Effector memory CD8-positive, alpha-beta T cell (primary cell): ENCODE measurements around the gene KRT16.
"Not testable (repeated sequence)": the region's sequence is repeated elsewhere in the genome, so short reads cannot be mapped to it uniquely, and the experiment has no call there.

Experiments
- ATAC-seq: fragments of 150-1000 bp; cut with Tn5 transposase; replicated peaks from 2 replicates; pipeline ENCODE4 v1.10.0; 2021; ENCODE audit warnings: mild to moderate bottlenecking, moderate library complexity
- DNase-seq, 3 experiments: peaks; one replicate each; pipeline ENCODE4 v3.0.0; 2021
- H3K27ac Mint-ChIP-seq, 2 donors: one replicate each; pipeline ENCODE4 v1.8.0; 2022; ENCODE audit warnings: mild to moderate bottlenecking in 2 of 2, mixed read lengths in 2 of 2, moderate library complexity in 2 of 2
- H3K27me3 Mint-ChIP-seq, 2 donors: one replicate each; pipeline ENCODE4 v1.8.0; 2022; ENCODE audit warnings: mixed read lengths in 2 of 2
- H3K36me3 Mint-ChIP-seq: one replicate; pipeline ENCODE4 v1.8.0; 2022; ENCODE audit warnings: mild to moderate bottlenecking, moderate library complexity, mixed read lengths; ENCODE audit not compliant: insufficient read depth
- H3K4me1 Mint-ChIP-seq, 2 donors: one replicate each; pipeline ENCODE4 v1.8.0; 2022; ENCODE audit warnings: low read depth in 2 of 2, mixed read lengths in 2 of 2
- H3K4me3 Mint-ChIP-seq, 2 donors: one replicate each; pipeline ENCODE4 v1.8.0; 2022; ENCODE audit warnings: mild to moderate bottlenecking in 2 of 2, mixed read lengths in 2 of 2, moderate library complexity in 2 of 2
- H3K9me3 Mint-ChIP-seq, 2 donors: one replicate each; pipeline ENCODE4 v1.8.0; 2022; ENCODE audit warnings: mixed read lengths in 2 of 2

The KRT16 gene

DNA sequence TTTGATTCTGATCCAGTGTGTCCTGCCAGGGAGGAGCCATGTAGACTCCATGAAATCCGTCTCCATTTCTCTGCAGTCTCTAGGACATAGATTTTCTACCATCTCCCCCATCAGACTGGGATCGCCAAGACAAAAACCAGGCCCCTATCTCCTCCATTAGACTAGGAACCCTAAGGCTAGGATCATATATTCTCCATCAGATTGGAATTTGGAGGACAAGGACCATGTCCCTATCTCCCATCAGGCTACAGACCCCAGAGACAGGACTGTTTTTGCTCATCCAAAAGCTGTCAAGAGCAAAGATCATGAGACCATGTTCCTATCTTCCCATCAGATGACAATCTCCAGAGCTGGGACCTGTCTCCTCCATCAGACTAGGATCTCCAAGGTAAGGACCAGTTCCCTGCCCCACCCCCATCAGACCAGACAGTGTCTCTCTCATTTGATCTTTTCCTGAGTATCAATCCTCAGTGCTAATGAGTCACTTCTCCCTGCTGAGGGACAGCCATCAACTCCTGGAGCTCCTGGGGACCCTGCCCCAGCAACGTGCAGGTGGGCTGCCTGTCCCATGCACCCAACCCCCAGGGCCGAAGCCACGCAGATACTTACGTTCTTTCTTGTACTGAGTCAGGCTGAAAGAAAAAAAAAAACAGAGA is 7.5 kb upstream of the KRT16 start:
- not testable (repeated sequence) for H3K9me3 Mint-ChIP-seq, H3K4me1 Mint-ChIP-seq, H3K27ac Mint-ChIP-seq

DNA sequence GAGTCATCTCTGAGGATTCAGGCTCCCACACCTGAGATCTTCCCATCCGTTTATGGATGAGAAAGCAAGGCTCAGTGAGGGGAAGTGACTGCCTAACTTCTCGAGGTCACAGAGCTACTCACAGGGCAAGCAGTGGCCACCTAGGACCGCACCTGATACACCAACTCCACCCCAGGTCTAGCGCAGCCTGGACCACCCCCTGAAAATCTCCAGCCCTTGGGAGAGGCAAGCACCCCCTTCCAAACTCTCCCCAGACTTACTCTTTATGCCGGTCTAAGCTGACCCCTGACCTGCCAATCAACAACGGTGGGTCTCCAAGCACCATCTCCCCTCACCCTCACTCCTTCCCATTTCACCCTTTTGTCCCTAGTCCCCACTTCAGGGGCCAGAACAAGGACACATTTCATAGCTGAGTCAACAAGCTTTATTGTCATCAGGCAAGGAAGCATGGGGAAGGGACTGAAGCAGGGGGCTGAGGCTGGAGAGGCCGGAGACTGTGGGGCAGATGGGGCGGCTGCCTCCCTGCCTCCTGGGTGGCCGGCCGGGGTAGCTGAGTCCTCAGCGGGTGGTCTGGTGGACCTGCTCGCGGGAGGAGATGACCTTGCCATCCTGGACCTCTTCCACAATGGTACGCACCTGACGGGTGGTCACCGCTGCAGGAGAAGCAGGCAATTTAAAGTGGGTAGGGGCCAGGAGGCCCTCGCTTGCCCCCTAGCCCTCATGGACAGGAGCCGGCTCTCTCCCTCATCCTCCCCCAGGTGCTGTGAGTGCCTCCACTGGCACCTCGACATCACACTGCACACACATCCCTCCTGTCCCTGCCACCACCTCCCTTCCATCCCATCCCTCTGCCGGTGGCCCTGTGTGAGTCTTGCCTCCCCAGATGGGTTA is 6.7 kb upstream of the KRT16 start:
- no peaks in the 10 kb centered on the region for H3K36me3 Mint-ChIP-seq
- H3K4me3 Mint-ChIP-seq, result no peak overlapping the region
- no peaks in the 10 kb centered on the region for H3K4me1 Mint-ChIP-seq
- no peak for DNase-seq
- H3K27me3 Mint-ChIP-seq, result peaks cover 13 to 98% of the 10 kb centered on the region in 2 donors
- H3K27ac Mint-ChIP-seq, result no peak overlapping the region
- no peaks in the 10 kb centered on the region for H3K9me3 Mint-ChIP-seq
- no peak for ATAC-seq

More for the DNA sequence above, 7.5 kb upstream of the KRT16 start:
- not testable (repeated sequence) for H3K4me3 Mint-ChIP-seq, ATAC-seq, DNase-seq, H3K36me3 Mint-ChIP-seq
- peaks cover 9 to 98% of the 10 kb centered on the region in 2 donors for H3K27me3 Mint-ChIP-seq

DNA sequence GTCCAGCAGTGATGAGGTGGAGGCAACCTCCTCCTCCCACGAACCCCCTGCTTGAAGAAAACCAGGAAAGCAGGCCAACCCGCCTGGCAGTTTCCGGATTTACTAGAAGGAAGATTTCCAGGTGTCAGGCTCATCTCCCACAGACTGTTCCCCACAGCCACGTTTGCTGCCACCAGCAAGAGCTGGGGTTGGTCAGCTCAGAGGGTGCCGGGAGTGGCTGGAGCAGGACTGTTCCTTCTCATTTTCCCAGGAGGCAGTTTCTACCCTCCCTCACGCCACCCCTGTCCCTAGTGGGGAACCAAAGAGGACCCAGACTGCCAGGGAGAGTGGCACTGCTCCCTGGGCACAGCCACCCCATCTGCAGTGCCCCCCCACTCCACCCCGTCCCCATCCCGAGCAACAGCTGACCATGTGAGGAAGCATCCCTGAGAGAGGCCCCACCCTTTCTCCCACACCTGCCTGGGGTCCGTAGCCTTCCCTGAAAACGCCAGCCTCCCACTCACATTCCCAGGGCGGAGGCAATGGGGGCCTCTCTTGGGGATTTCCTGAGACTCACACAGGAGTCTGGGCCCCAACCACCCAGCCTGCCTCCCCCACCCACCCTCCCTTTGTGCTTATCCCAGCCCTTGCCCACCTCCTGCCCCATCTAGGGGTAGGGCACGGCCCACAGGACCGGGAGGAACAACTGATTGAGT is 5.9 kb upstream of the KRT16 start:
- no peak overlapping the region for H3K27ac Mint-ChIP-seq
- ATAC-seq, result no peak
- no peaks in the 10 kb centered on the region for H3K36me3 Mint-ChIP-seq
- peaks cover 18 to 99% of the 10 kb centered on the region in 2 donors for H3K27me3 Mint-ChIP-seq
- no peaks in the 10 kb centered on the region for H3K4me1 Mint-ChIP-seq
- H3K4me3 Mint-ChIP-seq, result no peak overlapping the region
- no peak for DNase-seq
- H3K9me3 Mint-ChIP-seq, result no peaks in the 10 kb centered on the region

DNA sequence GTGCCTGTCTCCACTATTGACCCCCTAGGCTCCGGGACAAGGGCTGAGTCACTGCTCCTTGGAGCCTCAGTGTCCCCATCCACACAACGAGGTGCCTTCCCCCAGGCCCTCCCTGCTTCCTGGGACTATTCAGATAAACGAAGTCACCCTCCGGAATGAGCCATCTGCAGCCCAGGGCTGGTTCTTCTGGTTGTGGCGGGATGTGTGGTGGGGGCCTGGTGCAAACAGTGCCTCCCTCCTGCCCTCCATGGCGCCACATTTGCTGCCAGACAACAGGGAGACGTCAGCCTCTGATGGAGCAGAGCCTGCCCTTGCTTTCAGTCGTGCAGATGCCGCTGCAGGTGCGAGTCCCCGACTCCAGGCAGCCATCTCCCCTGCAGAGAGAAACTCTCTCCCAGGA is 5.1 kb upstream of the KRT16 start:
- Mint-ChIP-seq H3K4me3 (no peak overlapping the region), H3K27me3 (peaks cover 22 to 99% of the 10 kb centered on the region in 2 donors), H3K9me3 (no peaks in the 10 kb centered on the region), H3K36me3 (no peaks in the 10 kb centered on the region), H3K27ac (no peak overlapping the region), H3K4me1 (no peaks in the 10 kb centered on the region)
- DNase-seq, result no peak
- ATAC-seq, result no peak

DNA sequence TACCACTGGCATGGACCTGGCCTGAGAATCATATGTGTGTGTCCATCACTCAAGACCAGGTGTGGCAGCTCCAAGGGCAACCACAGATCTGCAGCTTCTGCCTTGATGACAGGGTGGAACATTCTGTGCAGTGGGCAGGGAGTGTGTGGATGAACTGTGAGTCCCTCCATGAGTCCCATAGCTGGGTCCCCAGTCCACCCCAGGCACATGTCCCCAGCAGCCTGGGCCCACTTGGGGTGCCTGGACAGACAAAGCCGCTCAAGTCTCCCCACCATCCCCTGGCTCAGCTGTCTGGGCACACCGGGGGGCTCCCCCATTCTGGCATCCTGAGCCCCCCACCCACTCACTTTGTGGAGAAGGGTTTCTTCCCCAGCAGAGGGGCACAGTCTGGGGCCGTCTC is 4.6 kb upstream of the KRT16 start:
- Mint-ChIP-seq H3K27me3 (peaks cover 22 to 99% of the 10 kb centered on the region in 2 donors), H3K36me3 (no peaks in the 10 kb centered on the region), H3K9me3 (no peaks in the 10 kb centered on the region), H3K27ac (no peak overlapping the region), H3K4me3 (no peak overlapping the region), H3K4me1 (no peaks in the 10 kb centered on the region)
- no peak for ATAC-seq
- DNase-seq, result no peak

DNA sequence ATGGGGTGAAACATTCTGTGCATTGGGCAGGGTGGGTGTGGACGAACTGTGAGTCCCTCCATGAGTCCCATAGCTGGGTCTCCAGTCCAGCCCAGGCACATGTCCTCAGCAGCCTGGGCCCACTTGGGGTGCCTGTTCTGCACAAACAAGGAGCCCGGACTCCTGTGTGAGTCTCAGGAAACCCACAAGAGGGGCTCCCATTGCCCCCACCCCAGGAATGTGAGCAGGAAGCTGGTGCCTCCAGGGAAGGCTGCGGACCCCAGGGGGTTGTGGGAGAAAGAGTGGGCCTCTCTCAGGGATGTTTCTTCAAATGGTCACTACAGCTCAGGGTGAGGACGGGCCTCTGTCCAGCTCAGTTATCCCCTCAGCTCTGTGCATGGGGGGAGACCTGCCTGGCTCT is 3.9 kb upstream of the KRT16 start:
- not testable (repeated sequence) for H3K27ac Mint-ChIP-seq, ATAC-seq, H3K4me3 Mint-ChIP-seq, H3K9me3 Mint-ChIP-seq, DNase-seq, H3K4me1 Mint-ChIP-seq, H3K36me3 Mint-ChIP-seq
- H3K27me3 Mint-ChIP-seq, result peaks cover 22 to 99% of the 10 kb centered on the region in 2 donors

DNA sequence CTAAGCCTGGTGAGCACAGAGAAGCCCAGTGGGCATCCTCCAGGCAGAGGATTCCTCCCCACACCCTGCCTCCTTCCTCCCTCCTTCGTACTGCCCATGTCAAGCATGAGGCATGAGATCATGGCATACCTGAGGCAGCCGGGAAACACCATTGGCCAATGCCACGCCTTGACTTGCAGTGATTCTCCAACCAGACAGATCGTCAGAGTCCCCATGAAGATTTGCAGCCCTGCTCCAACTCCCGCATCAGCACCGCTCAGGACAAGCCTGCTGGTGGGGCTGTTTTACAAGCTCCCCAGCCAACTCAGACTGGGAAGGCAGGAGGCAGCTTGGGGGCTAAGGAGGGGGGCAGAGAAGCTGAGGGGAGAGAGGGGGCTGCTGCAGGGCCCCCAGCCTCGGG is 2.9 kb upstream of the KRT16 start:
- Mint-ChIP-seq H3K4me3 (no peak overlapping the region), H3K27me3 (peaks cover 27 to 99% of the 10 kb centered on the region in 2 donors), H3K9me3 (no peaks in the 10 kb centered on the region), H3K27ac (no peak overlapping the region), H3K36me3 (no peaks in the 10 kb centered on the region), H3K4me1 (no peaks in the 10 kb centered on the region)
- DNase-seq (no peak), ATAC-seq (no peak)

DNA sequence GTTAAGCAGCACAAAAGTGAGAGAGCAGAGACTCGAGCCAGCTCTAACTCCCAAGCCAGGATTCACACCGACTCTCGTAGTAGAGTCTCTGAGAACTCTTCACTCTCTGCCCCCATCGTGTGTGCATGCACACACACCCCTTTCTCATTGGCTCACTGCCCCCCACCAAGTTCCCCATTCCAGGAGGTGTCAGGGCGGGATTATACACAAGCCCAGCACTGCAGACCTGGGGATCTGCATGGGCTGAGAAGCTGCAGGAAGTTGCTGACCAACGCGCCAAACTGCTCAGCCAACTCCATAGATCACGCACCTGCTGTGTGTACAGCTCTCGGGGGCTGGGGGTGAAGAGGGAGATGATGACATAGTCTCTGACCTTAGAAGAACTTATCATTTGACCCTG is 2.2 kb upstream of the KRT16 start:
- not testable (repeated sequence) for H3K27ac Mint-ChIP-seq

DNA sequence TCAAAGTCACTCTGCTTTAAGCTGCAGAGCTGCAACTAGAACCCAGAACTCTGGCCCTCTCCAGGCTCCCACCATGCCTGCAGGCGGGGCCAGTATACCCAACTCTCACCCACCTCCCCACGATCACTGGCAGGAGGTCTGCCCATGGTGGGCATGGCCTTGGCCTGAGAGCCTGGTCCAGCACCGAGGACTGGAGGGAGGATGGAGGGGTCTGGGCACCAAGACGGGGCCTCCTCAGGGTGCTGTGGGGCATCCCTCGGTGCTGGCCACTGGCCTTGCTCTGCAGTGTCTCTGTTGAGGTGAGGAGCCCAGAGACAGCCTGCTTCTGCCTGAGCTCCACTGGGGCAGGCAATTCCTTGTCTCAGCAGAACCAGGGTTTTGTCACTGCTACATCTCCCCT is 1.5 kb upstream of the KRT16 start:
- Mint-ChIP-seq H3K36me3 (no peaks in the 10 kb centered on the region), H3K9me3 (no peaks in the 10 kb centered on the region), H3K4me3 (no peak overlapping the region), H3K27me3 (peaks cover 33 to 97% of the 10 kb centered on the region in 2 donors), H3K4me1 (no peaks in the 10 kb centered on the region), H3K27ac (no peak overlapping the region)
- no peak for DNase-seq
- no peak for ATAC-seq

More for the DNA sequence above, 2.2 kb upstream of the KRT16 start:
- H3K4me3 Mint-ChIP-seq, H3K9me3 Mint-ChIP-seq, H3K4me1 Mint-ChIP-seq, DNase-seq, H3K36me3 Mint-ChIP-seq, ATAC-seq: not testable (repeated sequence)
- peaks cover 30 to 99% of the 10 kb centered on the region in 2 donors for H3K27me3 Mint-ChIP-seq

DNA sequence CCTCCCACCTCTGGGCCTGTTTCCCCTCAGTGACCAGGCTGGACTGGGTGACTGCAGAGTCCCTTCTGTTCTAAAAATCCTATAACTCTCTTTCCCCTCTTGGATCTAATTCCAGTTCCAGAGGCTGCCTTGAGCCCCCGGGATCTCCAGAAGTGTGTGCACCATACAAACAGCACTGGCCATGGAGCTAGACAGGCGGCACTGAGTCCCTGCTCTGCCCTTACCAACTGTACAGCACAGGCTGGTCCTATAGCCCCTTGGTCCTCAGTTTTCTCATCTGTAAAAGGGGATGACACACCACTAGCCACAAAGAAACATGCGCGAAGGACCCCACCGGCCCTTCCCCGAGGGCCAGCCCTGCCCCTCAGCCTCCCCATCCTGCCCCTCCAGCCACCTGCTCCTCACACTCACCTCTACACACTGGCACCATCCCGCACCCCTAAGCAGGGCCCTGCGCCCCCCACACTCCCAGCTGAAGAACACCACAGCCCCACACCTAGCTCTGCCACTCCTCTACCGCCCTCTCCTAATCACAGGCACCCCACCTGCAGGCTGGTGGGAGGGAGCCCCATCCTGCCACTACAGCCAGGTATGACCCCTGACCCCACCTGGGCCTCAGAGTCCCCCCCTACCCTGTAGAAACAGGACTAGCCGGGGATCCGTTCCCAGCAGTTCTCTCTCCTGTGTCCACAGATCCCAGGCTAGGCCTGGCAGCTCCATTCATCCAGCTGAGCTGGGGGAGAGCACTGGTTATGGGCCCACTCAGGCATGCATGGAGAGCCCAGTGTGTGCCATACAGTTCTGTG is 913 bp upstream of the KRT16 start:
- ATAC-seq (no peak), DNase-seq (no peak)
- no peak overlapping the region for H3K4me3 Mint-ChIP-seq
- no peak overlapping the region for H3K27ac Mint-ChIP-seq
- no peaks in the 10 kb centered on the region for H3K4me1 Mint-ChIP-seq
- H3K36me3 Mint-ChIP-seq, result no peaks in the 10 kb centered on the region
- H3K27me3 Mint-ChIP-seq, result peaks cover 39 to 91% of the 10 kb centered on the region in 2 donors
- no peaks in the 10 kb centered on the region for H3K9me3 Mint-ChIP-seq

DNA sequence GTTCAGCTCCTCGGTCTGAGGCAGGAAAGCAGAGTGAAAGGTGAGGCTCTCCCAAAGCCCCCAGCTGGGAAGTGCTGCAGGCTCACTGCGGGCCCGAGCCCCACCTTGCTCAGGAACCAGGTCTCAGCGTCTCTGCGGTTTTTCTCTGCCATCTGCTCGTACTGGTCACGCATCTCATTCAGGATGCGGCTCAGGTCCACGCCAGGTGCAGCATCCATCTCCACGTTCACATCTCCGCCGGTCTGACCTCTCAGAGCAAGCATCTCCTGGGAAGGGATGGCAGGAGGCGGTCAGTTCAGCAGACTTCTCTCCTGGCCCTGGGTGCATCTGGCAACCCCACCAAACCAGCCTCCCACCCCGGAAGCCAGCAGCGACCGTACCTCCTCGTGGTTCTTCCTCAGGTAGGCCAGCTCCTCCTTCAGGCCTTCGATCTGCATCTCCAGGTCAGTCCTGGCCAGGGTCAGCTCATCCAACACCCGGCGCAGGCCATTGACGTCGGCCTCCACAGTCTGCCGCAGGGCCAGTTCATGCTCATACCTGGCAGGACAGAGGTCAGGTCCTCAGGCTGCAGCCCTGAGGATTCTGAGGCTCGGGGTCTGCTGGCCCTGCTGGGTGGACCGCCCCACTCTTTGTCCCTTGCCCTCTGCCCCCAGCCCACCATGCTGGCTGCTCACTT is 1.5 kb downstream of the KRT16 start:
- H3K4me3 Mint-ChIP-seq, result no peak overlapping the region
- peaks cover 9 to 18% of the 10 kb centered on the region in 2 donors for H3K9me3 Mint-ChIP-seq
- H3K27me3 Mint-ChIP-seq, result peaks cover 53 to 87% of the 10 kb centered on the region in 2 donors
- ATAC-seq, result no peak
- DNase-seq, result no peak
- H3K36me3 Mint-ChIP-seq, result no peaks in the 10 kb centered on the region
- no peak overlapping the region for H3K27ac Mint-ChIP-seq
- no peaks in the 10 kb centered on the region for H3K4me1 Mint-ChIP-seq

DNA sequence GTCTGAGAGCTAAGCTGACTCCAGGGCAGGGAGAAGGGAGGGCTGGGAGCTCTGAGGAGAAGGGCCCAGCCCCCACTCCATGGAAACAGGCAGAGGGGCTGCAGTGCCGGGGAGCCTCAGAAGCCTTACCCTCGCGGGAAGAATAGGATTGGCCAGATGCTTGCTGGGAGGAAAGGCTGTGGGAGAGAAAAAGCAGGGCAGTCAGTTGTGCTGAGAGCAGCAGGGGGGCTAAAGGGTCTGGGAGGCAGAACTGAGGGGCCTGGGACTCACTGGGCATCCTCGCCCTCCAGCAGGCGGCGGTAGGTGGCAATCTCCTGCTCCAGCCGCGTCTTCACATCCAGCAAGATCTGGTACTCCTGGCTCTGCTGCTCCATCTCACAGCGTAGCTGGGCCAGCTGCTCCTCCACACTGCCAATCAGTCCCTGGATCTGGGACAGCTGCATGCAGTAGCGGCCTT is 2.5 kb downstream of the KRT16 start:
- H3K4me3 Mint-ChIP-seq, ATAC-seq, H3K36me3 Mint-ChIP-seq, H3K4me1 Mint-ChIP-seq, DNase-seq, H3K27ac Mint-ChIP-seq: not testable (repeated sequence)
- H3K27me3 Mint-ChIP-seq, result peaks cover 49 to 83% of the 10 kb centered on the region in 2 donors
- H3K9me3 Mint-ChIP-seq, result peaks cover 11 to 18% of the 10 kb centered on the region in 2 donors
